Dorsolateral prefrontal cortex (tissue), 118 donors: ENCODE data around the gene CLP1. TPM values are rescaled to one million over a fixed set of nuclear protein-coding genes. Genes with fewer than 3 reads are reported as not detected.

ENCODE experiments used
- microRNA-seq, 43 experiments: library from miRNA; unstranded; fragments of <30 nt; microRNA quantifications; one replicate each; pipeline ENCODE4 v1.2.0, GENCODE V29; 2022
- total RNA-seq, 120 experiments: library from RNA; stranded (reverse); gene quantifications; one replicate each; pipeline versions ENCODE4 v1.2.3 to v1.2.4, GENCODE V29; 2022

Gene CLP1
- total RNA-seq, 120 experiments from 2014 or later: 3.3 to 11.0 (median 6.3) TPM

Small RNA genes lying within 50 kb of the gene (microRNA-seq; reads per million reads assigned to microRNA genes)
- gene MIR130A: 2,177 to 8,517 (median 3,653) reads per million in 43 experiments

Other genes starting within 250 kb of the CLP1 start
- gene SLC43A3, start 230.6 kb upstream of the CLP1 start, total RNA-seq: 10 to 100 TPM in 13 of 120 experiments, 1 to 10 TPM in 107; 2.5 to 22.1 (median 6.5) TPM
- gene RTN4RL2, start 197.2 kb upstream of the CLP1 start, total RNA-seq: 10 to 100 TPM in 119 of 120 experiments, 1 to 10 TPM in 1; 8.1 to 75.2 (median 32.4) TPM
- 10 to 100 TPM in 11 of 120 experiments, 1 to 10 TPM in 109; 2.9 to 12.3 (median 6.9) TPM for gene SLC43A1, start 142.1 kb upstream of the CLP1 start, total RNA-seq
- gene TIMM10, start 127.0 kb upstream of the CLP1 start, total RNA-seq: 10 to 100 TPM; 26.5 to 76.2 (median 48.8) TPM
- gene SMTNL1, start 120.2 kb upstream of the CLP1 start, total RNA-seq: under 1 TPM in 1 of 120 experiments, not detected in 119; 0.18 TPM
- gene UBE2L6, start 90.1 kb upstream of the CLP1 start, total RNA-seq: 100 to 1,000 TPM in 4 of 120 experiments, 10 to 100 TPM in 116; 40.6 to 139 (median 59.0) TPM
- gene SERPING1, start 60.1 kb upstream of the CLP1 start, total RNA-seq: 100 to 1,000 TPM in 9 of 120 experiments, 10 to 100 TPM in 111; 30.5 to 149 (median 56.0) TPM
- gene YPEL4, start 7.8 kb upstream of the CLP1 start, total RNA-seq: 10 to 100 TPM; 24.8 to 84.4 (median 58.4) TPM
- gene ZDHHC5, start 10.4 kb downstream of the CLP1 start, total RNA-seq: 10 to 100 TPM; 21.3 to 46.9 (median 34.3) TPM
- gene MED19, start 54.5 kb downstream of the CLP1 start, total RNA-seq: 10 to 100 TPM in 117 of 120 experiments, 1 to 10 TPM in 3; 8.5 to 27.4 (median 17.2) TPM
- gene TMX2, start 54.8 kb downstream of the CLP1 start, total RNA-seq: 100 to 1,000 TPM in 21 of 120 experiments, 10 to 100 TPM in 99; 68.4 to 114 (median 91.6) TPM
- gene SELENOH, start 83.7 kb downstream of the CLP1 start, total RNA-seq: 100 to 1,000 TPM in 43 of 120 experiments, 10 to 100 TPM in 77; 48.0 to 151 (median 93.6) TPM
- gene BTBD18, start 94.1 kb downstream of the CLP1 start, total RNA-seq: not detected
- gene CTNND1, start 104.0 kb downstream of the CLP1 start, total RNA-seq: 100 to 1,000 TPM in 112 of 120 experiments, 10 to 100 TPM in 8; 92.0 to 159 (median 119) TPM